SJSA1 (cell line): ENCODE results near the gene FALEC. TPM values are rescaled to one million over a fixed set of nuclear protein-coding genes. Genes with fewer than 3 reads are reported as not detected.
A peak's percentile ranks its signal among the peaks of the same experiment; 100 is the strongest.
"Not testable (repeated sequence)": the region's sequence is repeated elsewhere in the genome, so short reads cannot be mapped to it uniquely, and the experiment has no call there.

Experiments used
- DNase-seq, 2 experiments: peaks; one replicate each; pipeline ENCODE4 v3.0.0-alpha.2; 2015 to 2020; ENCODE audit warnings: low spot score in 2 of 2, low read depth in 1 of 2
- H3K27ac ChIP-seq: fragments of 250-450 bp; sonication (Bioruptor Pico); 2 replicates; pipeline ENCODE4 v1.5.1; 2020; ENCODE audit warnings: mild to moderate bottlenecking, moderate library complexity
- H3K27me3 ChIP-seq: fragments of 250-450 bp; sonication (Bioruptor Pico); replicated peaks from 2 replicates; pipeline ENCODE4 v1.5.1; 2020; ENCODE audit warnings: mild to moderate bottlenecking, moderate library complexity
- H3K36me3 ChIP-seq: fragments of 250-450 bp; sonication (Bioruptor Pico); 2 replicates; pipeline ENCODE4 v1.5.1; 2020; ENCODE audit warnings: mild to moderate bottlenecking
- H3K4me1 ChIP-seq: fragments of 250-450 bp; sonication (Bioruptor Pico); replicated peaks from 2 replicates; pipeline ENCODE4 v1.6.1; 2021; ENCODE audit warnings: mild to moderate bottlenecking
- H3K4me3 ChIP-seq: fragments of 250-450 bp; sonication (Bioruptor Pico); 2 replicates; pipeline ENCODE4 v1.5.1; 2020; ENCODE audit warnings: mild to moderate bottlenecking
- H3K9me3 ChIP-seq: fragments of 250-450 bp; sonication (Bioruptor Pico); replicated peaks from 2 replicates; pipeline ENCODE4 v1.5.1; 2020; ENCODE audit warnings: mild to moderate bottlenecking
- total RNA-seq: library from RNA; depleted of rRNA; stranded (reverse); fragments of >200 nt; shearing (Covaris generic); gene quantifications from 2 replicates; pipeline ENCODE4 v1.2.3, GENCODE V29; 2014

Gene FALEC
- total RNA-seq, 1 experiment from 2014 or later, result not detected

DNA sequence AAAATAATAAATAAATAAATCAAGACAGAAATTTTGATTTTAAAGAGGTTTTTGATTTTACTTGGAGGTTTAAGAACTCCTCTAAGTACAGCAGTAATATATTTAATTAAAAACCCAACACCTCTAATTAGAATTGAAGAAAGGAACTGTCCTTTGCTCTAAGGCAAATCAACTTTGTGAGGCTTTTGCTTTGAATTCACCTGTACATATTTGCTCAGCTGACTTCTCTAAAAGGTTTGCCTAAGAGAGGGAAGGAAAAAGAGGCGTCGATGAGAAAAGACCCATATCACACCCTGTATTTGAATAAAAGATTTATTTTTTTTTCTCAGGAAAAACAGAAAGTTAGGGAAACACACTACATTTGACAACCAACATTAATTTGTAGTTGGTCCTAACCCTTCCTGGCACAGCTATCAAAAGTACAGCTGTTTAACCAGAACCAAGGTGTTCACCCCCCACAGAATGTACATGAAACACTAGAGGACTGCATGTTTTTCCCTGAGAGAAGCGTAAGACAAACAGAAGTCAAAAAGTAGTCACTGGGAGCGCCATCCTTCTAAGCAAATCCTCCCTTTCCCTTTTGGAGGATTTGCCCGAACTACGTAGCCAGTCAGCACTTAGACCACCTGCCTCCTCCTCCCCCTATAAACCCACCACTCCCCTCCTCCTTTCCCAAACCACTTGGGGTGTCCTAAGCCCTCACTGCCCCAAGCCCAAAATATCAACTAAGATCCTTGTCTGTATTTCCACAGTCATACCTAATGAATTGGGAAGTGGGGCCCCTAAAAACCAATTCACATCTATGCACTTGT, 58.9 kb downstream of the FALEC start:
- no peak overlapping the region; the same call in 1 of the 2 replicates for H3K4me3 ChIP-seq
- H3K36me3 ChIP-seq, result peaks cover 99% of the 10 kb centered on the region
- DNase-seq, result no peak
- H3K4me1 ChIP-seq, result peaks cover 70% of the 10 kb centered on the region
- no peaks in the 10 kb centered on the region for H3K27me3 ChIP-seq
- H3K9me3 ChIP-seq, result no peaks in the 10 kb centered on the region
- no peak overlapping the region for H3K27ac ChIP-seq

DNA sequence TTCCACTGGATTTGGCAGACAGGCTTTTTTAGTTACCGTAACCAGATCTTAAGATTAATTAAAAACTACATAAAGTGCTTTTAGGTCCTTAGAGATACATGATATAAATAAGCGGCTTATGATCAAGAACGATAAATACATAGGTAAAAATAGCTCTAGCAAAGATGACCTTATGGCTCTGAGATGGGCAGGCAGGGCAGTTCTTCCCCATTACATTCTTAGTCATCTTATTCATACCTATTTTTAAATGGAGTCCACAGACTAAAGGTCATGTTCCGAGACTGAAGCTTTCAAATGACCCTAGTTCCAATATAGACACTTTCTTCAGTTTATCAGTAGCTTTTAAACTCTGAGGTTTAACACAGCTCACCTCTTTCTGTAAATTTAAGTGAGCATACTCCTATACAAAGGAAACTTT, 59.5 kb downstream of the FALEC start:
- no peak overlapping the region for H3K27ac ChIP-seq
- DNase-seq, result no peak
- H3K4me3 ChIP-seq, result peak overlapping the region; percentile 96; the same call in 1 of the 2 replicates
- H3K36me3 ChIP-seq, result peaks cover 93% of the 10 kb centered on the region
- no peaks in the 10 kb centered on the region for H3K27me3 ChIP-seq
- H3K9me3 ChIP-seq, result no peaks in the 10 kb centered on the region
- H3K4me1 ChIP-seq, result peaks cover 67% of the 10 kb centered on the region

DNA sequence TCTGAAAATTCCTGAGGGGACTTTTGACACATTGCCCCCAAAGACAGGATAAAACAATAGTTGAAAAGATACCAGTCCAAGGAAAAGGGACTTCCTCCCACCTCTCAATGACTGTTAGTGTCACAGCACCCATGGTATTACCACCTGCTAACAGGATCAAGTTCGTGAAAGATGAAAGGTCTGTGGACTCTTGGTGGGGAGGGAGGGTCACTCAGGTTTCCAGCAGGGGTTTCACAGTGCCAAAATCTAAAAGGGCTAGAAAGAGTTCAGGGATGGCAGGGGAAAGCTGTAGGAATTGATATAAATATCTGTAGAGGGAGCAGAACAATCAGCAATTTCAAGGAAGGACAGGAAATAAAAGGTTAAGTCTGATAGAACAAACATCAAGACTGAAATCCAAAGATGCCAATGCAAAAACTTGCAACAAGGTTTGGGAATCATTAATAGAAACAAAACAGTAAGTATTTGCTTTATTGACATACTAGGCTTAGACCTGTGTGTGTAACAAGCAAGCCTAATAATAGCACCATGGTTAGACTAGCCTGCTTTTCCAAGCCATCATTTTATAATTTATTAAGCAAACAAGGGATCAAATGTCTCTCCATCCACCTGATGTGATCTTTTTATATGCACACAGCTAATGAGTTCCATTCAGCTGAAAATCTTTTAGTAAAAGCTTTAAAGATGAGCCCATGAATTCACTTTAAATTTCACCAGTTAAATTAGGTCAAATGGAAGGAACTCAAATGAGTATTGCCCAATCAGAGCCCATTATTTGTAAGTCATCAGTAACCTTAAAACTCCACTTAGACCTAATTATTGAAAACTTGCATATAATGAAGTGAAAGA, 60.2 kb downstream of the FALEC start:
- peaks cover 86% of the 10 kb centered on the region for H3K36me3 ChIP-seq
- DNase-seq, result no peak
- peak overlapping the region; percentile 96 for H3K4me3 ChIP-seq
- no peaks in the 10 kb centered on the region for H3K27me3 ChIP-seq
- no peak overlapping the region for H3K27ac ChIP-seq
- no peaks in the 10 kb centered on the region for H3K9me3 ChIP-seq
- H3K4me1 ChIP-seq, result peaks cover 64% of the 10 kb centered on the region

DNA sequence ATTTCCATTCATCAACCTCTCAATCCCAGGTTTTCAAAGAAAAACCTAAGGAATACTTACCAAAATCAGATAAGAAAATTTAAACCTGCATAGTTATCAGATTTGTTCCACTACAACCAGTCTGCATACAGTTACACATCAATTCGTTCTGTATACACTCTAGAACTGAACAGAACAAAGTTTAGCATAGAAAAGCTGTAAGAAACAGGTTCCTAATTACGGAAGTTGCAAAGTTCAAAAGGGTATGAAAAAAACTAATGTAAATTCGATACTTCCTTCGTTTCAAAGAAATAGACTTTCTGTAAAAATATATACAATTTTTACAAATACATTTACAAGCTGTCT, 60.8 kb downstream of the FALEC start:
- Histone ChIP-seq H3K36me3 (peaks cover 80% of the 10 kb centered on the region), H3K27ac (no peak overlapping the region)

DNA sequence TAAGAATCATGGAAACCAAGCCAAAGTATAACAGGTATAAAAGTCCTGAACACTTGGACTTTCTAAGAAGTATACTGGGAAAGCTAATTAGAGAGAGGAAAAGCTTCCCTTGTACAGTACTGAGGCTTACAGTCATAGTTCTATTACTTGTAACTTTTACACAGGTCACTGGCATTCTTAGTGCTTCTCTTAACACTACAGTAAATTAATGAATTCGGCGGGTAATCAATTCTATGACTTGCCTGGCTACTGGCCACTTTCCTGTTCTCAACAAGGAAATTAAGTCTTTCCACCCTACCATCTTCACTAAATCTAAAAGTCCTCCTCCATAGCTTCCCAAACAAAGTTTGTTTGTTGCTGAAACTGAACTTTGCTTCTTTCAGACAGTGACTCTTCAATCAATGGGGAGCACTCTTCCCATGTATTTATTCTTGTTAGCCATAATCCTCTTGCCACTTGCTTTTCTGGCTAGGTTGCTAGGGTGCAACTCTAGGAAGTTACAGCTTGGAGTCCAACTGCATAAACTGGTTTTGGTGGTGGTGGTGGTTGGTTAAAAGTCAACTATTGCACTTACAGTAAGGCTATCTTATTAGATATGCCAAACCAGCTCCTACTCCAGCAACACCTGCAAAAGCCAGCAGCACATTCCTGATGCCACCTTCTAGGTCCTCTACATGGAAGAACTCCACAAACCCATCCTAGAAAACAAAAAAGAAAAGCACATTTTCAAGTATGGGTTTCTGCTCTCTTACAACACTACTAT, 61.4 kb downstream of the FALEC start:
- H3K4me1 ChIP-seq, result peaks cover 54% of the 10 kb centered on the region
- DNase-seq, result peak in 1 of 2 experiments; percentile 26
- H3K9me3 ChIP-seq, result no peaks in the 10 kb centered on the region
- peaks cover 74% of the 10 kb centered on the region for H3K36me3 ChIP-seq
- H3K27me3 ChIP-seq, result no peaks in the 10 kb centered on the region
- peak overlapping the region; percentile 96 for H3K4me3 ChIP-seq
- peak overlapping the region; percentile 98; the same call in 1 of the 2 replicates for H3K27ac ChIP-seq

More for the DNA sequence above, 60.8 kb downstream of the FALEC start:
- Histone ChIP-seq H3K4me1 (peaks cover 58% of the 10 kb centered on the region), H3K27me3 (no peaks in the 10 kb centered on the region), H3K9me3 (no peaks in the 10 kb centered on the region), H3K4me3 (peak overlapping the region; percentile 96)
- DNase-seq, result no peak

DNA sequence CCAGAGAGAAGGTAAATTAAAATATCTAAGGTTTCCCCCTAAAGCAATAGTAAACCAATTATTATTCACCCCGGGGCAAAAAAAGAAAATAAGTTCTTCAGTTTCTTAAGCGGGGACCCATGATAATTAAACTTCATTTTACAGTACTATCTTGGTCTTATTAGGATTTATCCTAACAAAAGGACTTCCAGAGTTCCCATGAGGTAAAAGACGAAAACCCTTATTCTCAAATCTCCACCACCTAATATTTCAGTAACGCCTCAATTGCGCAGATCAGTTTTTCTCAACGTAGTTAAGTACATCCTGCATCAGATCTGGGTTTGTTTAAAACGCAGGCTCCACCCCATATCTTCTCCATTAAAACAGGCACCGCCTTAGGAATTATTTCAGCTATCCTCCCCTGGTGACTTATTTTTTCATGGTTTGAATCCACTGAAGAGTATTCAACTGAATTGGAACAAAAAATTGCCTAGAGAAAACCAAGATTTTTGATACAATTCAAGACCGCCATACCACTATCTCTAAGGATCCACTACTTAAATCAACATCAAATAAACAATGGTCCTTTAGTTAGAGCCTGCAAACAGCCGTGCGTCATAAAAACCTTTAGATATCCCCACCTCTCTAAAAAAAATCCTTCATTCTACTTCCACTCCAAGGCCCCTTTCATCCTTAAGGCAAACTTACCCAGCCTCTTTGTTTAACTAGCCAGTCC, 62.2 kb downstream of the FALEC start:
- Histone ChIP-seq H3K27ac (peak overlapping the region; percentile 98), H3K4me1 (peaks cover 49% of the 10 kb centered on the region), H3K27me3 (no peaks in the 10 kb centered on the region), H3K36me3 (peaks cover 67% of the 10 kb centered on the region), H3K9me3 (no peaks in the 10 kb centered on the region), H3K4me3 (peak overlapping the region; percentile 96)
- peak in 1 of 2 experiments; percentile 31 for DNase-seq

DNA sequence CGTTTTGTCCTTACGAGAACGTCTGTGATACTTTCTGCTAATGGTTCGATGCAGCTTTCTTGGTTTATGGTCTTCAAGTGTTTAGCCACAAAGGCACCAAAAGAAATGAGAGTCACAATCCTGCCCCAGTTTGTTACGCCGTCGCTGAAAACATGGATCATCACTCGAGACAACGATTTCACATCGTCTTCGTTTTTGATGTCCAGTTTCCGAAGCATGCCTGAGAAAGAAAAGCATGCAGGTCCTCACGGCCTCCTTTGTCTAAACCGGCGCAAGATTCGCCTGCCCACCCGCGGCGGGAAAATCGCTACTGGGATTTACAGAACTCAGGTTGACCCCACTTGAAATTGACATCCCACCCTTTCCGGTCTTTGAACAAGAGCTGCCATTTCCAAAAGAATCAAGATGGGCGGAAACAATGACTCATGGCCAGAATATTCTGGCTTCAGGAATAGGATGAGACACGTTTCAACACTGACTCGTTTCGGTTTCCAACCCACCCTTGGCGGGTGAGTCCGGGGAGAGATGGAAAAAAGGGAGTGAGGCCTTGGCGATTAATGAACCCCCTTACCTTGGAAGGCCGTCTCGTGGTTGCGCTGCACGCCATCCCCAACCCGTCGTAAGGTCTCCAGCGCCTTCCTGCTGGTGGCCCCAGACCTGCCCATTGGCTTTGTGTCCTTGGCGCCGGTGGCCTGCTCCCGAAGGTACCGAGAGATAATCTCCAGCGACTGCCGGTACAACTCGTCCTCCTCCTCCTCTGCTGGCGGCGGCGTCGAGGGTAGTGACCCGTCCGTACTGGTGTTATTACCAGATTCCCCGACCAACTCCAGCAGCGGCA, 62.9 kb downstream of the FALEC start:
- peak; percentile 88 to 89 for DNase-seq
- H3K27ac ChIP-seq, result peak overlapping the region; percentile 98
- peak overlapping the region; percentile 96 for H3K4me3 ChIP-seq
- no peaks in the 10 kb centered on the region for H3K27me3 ChIP-seq
- peaks cover 42% of the 10 kb centered on the region for H3K4me1 ChIP-seq
- H3K9me3 ChIP-seq, result no peaks in the 10 kb centered on the region
- H3K36me3 ChIP-seq, result peaks cover 59% of the 10 kb centered on the region

DNA sequence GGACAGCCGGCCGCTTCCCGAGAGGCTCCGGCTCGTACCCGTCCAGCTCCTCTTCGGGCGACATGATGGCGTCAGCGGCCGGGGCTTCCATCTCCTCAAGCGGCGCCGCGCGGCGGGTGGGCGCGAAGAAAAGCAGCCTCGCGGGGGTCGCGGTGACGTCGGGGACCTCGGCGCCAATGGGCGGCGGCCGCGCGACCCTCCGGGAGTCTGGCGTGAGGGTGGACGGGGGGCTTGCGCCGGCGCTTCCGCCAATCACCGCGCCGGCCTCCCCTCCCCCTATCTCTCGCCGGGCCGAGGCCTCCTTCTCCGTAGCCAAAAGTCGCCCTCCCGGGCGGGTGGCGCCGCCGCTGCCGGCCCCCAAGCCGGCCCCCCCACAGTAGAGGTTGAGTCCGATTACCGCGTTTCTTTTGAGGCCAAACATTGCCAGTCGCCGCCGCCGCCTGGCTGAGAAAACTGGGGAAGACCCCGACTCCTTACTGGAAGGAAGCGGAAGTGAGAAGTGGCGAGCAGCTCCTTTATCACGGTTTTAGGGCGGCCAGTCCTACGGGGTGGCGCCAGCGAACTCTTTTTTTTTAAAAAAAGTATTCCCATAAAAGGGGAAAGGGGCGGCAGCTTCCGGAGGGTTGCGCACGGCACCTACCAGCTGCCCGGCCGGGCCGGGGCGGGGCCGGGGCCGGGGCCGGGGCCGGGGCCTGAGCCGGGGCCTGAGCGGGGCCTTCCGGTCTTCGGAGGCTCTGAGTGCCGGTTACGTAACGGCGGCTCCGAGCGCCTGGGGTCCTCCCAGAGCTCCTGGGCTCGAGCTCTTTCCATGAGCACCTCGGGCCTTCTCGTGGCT, 63.8 kb downstream of the FALEC start, which contains the start of gene MCL1:
TSS of gene MCL1 (minus strand) at position 501 of the 835 bp plus-strand sequence. CDS start at position 421, 80 bp downstream.
- H3K36me3 ChIP-seq, result peaks cover 51% of the 10 kb centered on the region
- H3K9me3 ChIP-seq, result no peaks in the 10 kb centered on the region
- H3K27ac ChIP-seq, result peak within 1 kb of the TSS; percentile 98
- H3K27me3 ChIP-seq, result no peaks in the 10 kb centered on the region
- peak; percentile 97 for DNase-seq
- H3K4me1 ChIP-seq, result peaks cover 36% of the 10 kb centered on the region
- H3K4me3 ChIP-seq, result peak within 1 kb of the TSS; percentile 96

DNA sequence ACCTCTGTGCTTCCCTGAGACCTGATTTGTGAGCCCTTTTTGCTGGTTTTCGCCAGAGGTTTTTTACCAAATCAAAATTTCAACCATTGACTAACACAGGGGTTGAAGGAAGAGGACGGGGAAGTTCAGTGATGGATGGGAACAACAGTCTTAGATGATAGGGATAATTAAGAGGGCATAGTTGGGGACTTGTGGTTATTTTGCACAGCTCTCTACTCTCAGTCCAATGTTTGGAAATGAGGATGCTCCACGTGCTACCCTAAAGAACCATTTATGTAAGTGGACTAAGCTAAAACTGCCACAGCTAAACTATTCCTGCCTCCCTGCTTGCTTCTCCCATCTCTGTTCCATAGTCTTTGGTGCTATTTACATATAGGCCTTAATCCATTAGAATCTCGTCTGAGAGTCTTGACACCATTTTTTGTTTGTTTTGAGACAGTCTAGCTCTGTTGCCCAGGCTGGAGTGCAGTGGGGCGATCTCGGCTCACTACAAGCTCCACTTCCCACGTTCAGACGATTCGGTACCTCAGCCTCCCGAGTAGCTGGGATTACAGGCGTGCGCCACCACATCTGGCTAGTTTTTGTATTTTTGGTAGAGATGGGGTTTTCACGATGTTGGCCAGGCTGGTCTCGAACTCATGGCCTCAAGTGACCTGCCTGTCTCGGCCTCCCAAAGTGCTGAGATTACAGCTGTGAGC, 64.5 kb downstream of the FALEC start:
- Histone ChIP-seq H3K27me3 (no peaks in the 10 kb centered on the region), H3K4me1 (peaks cover 28% of the 10 kb centered on the region)

DNA sequence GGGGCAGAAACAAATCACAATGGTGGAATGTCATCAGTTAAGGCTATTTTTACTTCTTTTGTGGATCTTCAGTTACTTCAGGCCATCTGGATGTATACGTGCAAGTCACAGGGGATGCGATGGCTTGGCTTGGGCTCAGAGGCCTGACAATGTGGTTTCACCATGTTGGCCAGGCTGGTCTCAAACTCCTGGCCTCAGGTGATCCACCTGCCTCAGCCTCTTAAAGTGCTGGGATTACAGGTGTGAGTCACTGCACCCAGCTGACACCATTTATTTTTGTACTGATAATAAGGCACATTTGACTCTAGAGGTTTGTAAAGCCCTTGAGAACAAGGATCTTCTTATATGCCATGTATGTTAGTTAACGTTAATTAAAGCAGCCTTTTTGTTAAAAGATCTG, 65.4 kb downstream of the FALEC start:
- peaks cover 34% of the 10 kb centered on the region for H3K36me3 ChIP-seq
- not testable (repeated sequence) for H3K9me3 ChIP-seq, H3K4me3 ChIP-seq, H3K27ac ChIP-seq, DNase-seq, H3K27me3 ChIP-seq
- H3K4me1 ChIP-seq, result peaks cover 20% of the 10 kb centered on the region

More for the DNA sequence above, 64.5 kb downstream of the FALEC start:
- Histone ChIP-seq H3K36me3 (peaks cover 43% of the 10 kb centered on the region), H3K4me3 (peak overlapping the region; percentile 96), H3K9me3 (no peaks in the 10 kb centered on the region), H3K27ac (peak overlapping the region; percentile 98)
- no peak for DNase-seq

DNA sequence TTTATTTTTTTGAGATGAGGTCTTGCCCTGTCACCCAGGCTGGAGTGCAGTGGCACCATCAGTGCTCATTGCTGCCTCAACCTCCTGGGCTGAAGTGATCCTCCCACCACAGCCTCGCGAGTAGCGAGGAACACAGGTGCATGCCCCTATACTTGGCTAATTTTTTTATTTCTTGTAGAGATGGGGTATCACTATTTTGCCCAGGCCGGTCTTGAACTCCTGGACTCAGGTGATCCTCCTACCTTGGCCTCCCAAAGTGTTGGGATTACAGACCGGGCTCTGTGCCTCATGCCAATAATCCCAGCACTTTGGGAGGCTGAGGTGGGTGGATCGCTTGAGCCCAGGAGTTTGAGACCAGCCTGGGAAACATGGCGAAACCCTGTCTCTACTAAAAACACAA, 65.9 kb downstream of the FALEC start:
- H3K36me3 ChIP-seq, result peaks cover 30% of the 10 kb centered on the region
- H3K27me3 ChIP-seq, H3K4me3 ChIP-seq, H3K27ac ChIP-seq, H3K9me3 ChIP-seq, DNase-seq: not testable (repeated sequence)
- peaks cover 15% of the 10 kb centered on the region for H3K4me1 ChIP-seq
